GM18951 (cell line): Measurements from ENCODE around the gene WIPF2.

Source experiments
- POLR2A ChIP-seq: IDR thresholded peaks from 4 replicates; pipeline ENCODE4 v1.6.1; 2011; ENCODE audit warnings: mild to moderate bottlenecking; ENCODE audit not compliant: insufficient read length, insufficient read depth; ENCODE audit errors: extremely low read depth
- in situ Hi-C: fragments of 300-500 bp; cut with MboI; formaldehyde crosslinking; loops from one replicate; pipeline ENCODE4 v1.12.0; 2022; ENCODE audit warnings: low sequenced_read_pairs, mixed read lengths, inconsistent platforms; ENCODE audit not compliant: unreplicated experiment

Gene WIPF2

DNA sequence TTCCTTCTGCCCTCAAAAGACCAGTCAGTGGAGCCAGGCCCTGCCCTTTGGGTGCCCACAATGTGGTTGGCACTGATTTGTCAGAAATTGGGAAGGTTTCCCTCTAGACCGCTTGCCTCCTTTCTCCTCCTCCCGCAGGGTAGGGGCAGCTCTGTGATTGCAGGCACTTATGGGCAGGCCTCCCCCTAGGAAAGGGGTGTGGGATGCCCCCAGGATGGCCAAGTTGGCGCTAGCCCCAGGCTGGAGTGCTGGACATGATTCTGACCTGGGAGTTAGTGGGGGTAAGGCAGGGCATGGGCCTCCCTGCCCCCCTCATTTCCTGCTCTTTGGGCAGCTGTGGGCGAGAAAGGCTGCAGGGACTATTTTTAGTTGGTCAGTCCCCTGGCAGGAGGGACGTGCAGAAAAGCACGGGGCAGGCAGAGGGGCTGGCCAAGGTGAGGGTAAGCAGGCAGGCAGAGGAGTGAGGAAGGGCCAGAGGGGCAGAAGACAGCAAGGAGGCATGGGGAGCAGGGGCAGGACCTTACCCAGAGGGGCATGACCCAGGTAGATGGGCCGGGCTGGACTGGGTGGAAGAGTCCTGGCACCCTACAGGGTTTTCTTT, 93.1 kb downstream of the WIPF2 start:
- in situ Hi-C loops, result no loop called here
- TF ChIP-seq POLR2A, result no peak

DNA sequence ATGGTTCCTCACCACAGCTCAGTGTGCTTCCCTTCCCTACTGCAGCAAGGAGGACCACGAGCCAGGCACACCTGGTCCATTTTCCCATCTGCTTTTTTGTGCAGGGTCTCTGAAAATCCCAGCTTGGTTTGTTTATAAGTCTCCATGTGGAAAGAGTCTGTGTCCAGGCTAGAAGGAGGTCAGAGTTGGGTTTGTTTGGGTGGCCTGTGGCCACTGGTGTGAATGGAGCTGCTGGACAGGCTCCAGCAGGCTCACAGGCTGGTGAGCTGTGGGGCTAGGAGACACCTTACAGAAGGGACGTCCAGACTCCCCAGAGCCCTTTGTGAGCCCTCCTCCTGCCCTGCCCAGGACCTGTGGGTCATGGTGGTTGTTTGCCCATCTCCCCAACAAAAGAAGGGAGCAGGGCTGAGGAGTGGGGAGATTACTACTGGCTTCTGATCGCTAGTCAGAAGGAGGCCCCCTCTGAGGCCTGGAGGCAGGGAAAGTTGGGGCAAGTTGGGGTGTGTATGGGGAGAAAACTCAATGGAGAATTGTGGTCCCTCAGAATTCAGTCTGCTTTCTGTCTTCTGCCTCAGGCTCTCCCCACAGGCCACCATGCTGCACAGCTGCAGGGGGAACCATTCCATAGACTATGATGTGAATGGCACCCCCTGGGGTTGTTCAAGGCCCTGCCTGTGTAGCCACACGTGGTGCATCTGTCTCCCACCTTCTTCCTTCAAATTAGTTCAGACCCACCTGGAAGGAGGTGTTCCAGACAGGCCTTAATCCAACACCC, 94.0 kb downstream of the WIPF2 start:
- no peak for TF ChIP-seq POLR2A
- in situ Hi-C loops, result no loop called here

DNA sequence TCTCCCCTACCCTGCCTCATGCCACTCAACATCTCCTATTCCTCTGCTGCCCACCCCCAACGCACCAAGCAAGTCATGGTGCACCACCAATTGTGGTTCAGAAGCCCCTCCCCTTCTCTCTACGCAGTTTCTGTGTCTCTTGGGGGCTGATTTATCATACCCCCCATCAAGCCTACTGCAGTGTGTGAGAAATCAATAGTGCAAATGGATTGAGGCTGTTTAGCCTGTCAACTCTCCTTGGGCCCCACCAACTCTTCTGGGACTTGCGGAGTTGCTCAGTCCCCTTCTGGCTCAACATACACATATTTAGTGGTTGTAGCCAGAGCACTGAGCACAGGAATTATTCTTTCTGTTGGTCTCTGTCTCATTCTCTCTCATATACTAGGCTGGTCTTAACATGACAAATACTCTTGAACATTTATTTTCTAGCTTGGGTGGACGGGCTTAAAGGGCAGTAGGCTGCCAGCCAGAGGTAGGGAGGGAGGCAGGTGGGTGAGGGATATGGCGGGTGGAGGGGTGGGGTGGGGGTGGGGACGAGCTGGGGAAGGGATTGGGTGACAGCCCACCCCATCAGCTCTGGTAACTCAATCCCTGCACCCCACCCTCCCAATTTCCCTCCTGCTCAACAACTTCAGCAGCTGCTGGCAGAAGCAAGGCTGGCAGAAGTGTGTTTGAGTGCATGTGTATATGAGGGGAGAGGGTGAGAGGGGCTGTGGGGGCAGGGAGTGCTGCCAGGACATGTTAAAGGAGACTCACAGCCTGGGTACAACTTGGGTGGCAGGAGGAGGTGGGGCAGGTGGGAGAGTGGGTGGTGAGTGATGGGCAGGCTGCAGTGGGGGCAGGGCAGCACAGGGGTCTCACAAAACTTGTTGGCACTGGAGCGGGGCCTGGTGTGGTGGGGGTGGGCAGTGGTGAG, 94.8 kb downstream of the WIPF2 start:
- in situ Hi-C loops, result no loop called here
- TF ChIP-seq POLR2A, result no peak

DNA sequence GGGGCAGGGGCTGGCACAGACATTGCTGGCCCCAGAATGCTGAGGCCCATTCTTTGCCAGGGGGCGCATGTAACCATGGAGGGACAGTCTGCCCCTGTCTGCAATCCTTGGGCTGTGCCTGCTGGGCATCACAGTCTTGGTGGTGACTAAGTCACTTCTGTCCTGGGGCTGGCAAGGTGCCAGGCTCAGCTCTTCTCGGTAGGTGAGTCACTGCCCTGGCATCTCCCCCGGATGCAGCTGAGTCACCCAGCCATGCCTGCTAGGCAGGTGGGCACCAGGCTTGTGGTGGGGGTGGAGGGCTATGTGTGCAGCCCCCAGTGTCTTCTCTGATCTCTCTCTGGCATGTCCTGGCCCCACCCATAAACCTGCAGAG, 95.5 kb downstream of the WIPF2 start:
- in situ Hi-C loops, result no loop called here

DNA sequence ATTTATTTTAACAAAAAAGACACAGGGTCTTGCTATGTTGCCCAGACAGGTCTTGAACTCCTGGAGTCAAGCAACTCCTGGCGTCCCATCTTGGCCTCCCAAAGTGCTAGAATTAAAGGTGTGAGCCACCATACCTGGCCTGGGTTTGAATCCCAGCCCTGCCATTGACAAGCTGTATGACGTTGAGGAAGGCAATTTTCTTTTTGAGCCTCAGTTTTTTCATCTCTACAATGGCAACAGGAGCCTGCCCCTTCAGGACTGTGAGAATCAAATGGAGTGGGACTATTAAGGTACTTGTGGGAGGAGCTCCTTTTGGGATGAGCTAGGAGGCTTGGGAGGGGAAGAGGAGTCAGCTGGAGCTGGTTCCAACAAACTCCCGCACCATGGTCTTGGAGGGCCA, 96.1 kb downstream of the WIPF2 start:
- TF ChIP-seq POLR2A, result no peak
- in situ Hi-C loops, result no loop called here

More for the DNA sequence above, 95.5 kb downstream of the WIPF2 start:
- TF ChIP-seq POLR2A, result no peak

DNA sequence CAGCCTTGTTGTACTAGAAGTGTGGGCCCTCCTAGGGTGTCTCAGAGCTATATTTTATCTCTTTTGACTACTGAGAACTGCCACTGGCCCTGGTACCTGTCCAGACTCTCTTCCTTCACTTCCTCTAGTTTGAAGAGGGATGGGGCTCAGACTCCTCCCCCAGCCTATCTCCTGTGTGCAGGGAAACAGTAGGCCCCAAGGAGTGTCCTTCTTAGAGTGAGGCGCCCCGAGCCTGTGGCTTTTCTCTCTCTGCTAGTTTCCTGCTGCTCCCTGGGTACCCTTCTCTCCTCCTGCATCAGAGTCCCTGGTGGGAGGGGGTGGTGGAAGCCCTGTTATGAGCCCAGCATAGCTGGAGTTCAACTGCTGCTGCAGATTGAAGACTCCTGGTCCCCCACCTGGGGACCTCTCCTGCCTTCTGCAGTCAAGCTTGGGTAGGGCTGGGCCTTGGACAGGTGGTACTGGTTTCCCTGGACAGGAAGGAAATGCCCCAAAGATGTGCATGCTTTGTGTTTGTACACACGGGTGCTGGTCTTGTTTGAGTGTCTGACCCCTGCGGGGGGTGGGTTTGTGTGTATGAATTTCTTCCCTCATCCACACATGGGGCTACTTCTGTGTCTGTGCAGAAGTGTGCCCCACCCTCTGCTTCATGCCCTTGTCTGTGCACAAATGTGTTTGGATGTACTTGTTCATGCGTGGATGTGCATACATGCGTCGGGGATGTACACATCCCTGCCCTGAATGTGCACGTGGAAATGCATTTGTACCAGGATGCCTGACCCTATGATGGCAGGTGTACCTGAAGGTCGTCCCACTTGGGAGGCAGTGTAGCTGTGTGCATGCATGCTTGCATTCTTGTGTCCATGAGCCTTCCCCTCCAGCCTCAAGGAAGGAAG, 96.8 kb downstream of the WIPF2 start:
- in situ Hi-C loops, result no loop called here
- TF ChIP-seq POLR2A, result no peak

DNA sequence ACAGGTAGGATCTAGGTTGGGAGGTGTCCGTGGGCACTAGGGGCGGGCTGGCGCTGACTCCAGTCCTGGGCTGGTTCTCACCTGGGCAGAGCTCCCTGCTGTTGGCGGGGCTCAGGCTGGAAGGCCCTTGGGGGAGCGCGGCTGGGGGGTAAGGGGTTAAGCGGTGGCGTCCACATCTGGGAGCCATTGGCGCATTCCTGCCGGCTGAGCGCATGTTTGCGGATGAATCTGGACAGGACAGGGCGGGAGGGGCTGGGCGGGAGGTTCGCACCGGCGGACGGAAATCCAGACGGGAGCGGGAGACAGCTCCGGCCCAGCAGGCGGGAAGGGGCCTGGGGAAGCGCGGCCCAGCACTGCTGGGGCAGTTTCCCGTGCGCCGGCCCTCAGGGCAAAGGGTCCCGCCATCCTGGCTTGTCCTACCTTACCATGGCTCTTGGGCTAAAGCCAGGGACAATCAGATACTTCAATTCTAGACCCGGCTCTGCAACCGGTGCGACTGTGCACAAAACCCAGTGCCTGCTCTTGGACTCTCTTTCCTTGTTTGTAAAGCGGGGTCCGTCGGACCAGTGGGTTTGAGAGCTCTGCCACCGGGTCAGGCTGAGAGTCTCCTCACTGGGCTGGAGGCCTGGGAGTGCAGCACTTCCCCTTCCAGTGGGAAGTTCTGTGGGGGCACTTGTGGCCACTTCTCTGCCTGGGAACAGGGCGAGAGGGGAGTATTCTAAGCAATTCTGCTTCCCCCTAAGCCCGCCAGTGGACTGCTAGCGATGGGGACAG, 97.7 kb downstream of the WIPF2 start:
- no peak for TF ChIP-seq POLR2A
- in situ Hi-C loops, result no loop called here

DNA sequence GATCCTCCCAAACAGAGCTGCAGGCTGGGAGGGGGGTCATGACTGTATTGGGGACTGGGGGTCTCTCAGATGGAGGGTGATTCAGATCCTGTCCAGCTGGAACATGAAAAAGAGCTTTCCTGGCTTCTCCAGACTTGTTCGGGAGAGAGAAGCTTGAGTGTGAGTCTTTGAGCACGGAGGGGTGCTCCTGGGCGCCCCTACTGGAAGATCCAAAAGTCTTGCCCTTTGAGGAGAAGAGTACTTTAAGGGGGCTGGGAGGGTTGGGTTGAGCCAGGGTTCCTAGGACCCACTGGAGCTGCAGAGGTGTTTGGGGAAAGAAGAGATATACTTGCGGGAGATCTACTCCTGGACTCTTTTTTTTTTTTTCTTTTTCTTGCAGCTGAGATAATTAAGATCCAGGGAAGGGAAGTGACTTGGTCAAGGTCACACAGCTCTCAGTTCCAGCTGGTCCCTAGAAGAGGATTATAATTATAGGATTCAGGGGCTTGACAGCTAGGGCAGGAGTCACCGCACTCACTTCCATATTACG, 98.3 kb downstream of the WIPF2 start:
- no peak for TF ChIP-seq POLR2A
- in situ Hi-C loops, result no loop called here

DNA sequence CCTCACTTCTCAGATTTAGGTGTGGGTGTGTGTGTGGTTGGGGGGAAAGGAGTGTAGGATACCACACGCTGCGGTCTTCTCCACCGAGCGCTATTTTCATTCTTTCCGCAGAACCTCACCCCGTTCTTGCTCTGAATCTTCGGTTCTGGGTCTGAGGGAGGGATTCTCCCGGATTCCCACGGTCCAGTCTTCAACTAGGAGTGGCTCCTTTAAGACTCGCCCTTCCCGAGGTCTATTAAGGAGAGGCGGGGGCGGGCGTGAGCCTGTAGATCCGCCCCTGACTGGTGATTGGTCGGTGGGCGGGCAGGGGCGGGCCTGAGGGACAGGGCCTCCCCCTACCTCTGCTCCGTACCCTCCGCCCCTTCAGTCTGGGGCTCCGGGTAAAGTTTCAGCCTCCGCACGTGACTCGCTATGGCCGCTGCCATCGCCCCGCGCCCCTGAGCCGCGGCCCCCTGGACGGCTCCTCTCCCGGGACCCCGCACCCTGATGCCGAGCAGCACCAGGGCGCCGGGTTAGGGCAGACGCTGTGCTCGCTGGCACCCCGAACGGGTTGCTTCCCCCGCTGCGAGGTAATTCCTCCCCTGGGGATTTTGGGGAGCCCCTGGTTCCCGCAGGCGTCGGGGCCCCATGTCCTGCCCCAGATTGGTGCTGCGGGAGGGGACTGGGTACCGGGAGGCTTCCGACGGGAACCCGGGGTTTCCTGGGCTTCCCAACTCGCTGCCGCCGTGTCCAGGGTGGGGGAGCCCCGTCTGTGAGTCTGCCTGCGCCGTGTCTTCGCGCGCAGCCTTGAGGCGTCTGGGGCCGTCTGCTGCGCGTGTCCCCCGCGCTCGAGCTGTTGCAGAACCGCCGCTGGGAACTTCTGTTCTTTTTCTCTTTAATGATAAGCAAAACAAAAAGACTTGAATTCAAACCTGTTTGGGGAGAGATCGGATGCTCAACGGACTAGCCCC, 99.1 kb downstream of the WIPF2 start:
- TF ChIP-seq POLR2A, result peak; percentile 81
- in situ Hi-C loops, result no loop called here

DNA sequence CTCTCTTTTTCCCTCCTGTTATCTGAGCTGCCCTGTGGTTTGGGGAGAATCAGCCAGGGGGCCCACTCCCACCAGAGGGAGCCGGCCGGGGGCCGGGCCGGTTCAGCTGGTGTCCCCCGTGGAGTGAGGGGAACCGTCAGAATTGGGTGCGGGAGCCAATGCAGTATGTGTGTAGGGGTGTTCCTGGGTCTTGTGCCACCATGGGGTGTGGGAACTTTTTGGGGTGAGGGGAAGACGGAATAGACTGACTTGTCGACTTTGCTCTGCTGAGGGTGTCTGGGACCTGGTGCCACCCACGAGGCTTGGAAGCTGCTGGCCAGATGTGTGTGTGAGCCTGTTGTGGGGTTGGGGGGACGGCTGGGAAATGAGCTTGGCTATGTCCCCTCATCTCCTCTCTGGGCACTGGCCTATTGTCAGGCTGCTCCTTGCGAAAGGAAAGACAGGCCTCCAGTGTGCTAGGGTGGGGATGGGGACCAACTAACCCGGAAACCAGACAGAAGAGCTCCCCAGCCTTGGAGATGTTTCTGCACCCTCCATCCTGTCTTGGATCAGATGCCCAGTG, 99.8 kb downstream of the WIPF2 start:
- TF ChIP-seq POLR2A, result no peak
- in situ Hi-C loops, result no loop called here
